H1 (cell line): ENCODE data around the gene MRPL39. TPM values are rescaled to one million over a fixed set of nuclear protein-coding genes. Genes with fewer than 3 reads are reported as not detected.

Experiments
- EGR1 ChIP-seq: IDR thresholded peaks from 2 replicates; pipeline ENCODE4 v1.6.1; 2011; ENCODE audit warnings: low read depth, low read length, borderline replicate concordance
- JUN ChIP-seq: IDR thresholded peaks from 2 replicates; pipeline ENCODE4 v1.6.1; 2011; ENCODE audit warnings: low read depth, mild to moderate bottlenecking, improper control_type of control experiment, low read length
- JUND ChIP-seq: IDR thresholded peaks from 2 replicates; pipeline ENCODE4 v1.6.1; 2011; ENCODE audit warnings: mild to moderate bottlenecking, improper control_type of control experiment, low read length
- ZNF274 ChIP-seq: IDR thresholded peaks from 2 replicates; pipeline ENCODE4 v1.7.0; 2012; ENCODE audit warnings: low read length, borderline replicate concordance; ENCODE audit errors: extremely low read depth
- polyA plus RNA-seq, 7 experiments: library from polyadenylated mRNA; depleted of rRNA in 3 of 7; stranded (reverse) in 5 of 7; unstranded in 2 of 7; fragments of >200 nt in 5 of 7; fragments of 200-250 nt in 2 of 7; gene quantifications; 1 replicate in 5 of 7; 2 replicates in 1 of 7; 4 replicates in 1 of 7; pipeline versions ENCODE4 v1.2.1 to v1.2.3, GENCODE V29; 2011 to 2013; ENCODE audit warnings: missing spikeins in 2 of 7, mixed read lengths in 2 of 7
- total RNA-seq: library from RNA; stranded (reverse); fragmentation: NEBNext Ultra II Directional; extraction: Animal tissue kit (Norgen Biotek cat#: 25700); gene quantifications from 2 replicates; pipeline ENCODE4 v1.2.1, GENCODE V29; 2021

MRPL39 gene
- total and polyA plus RNA-seq, 2 of the 8 experiments (the other 6 are each of a cell fraction or from before 2014, with no cell fraction given) = 20.3 to 43.2 TPM

DNA sequence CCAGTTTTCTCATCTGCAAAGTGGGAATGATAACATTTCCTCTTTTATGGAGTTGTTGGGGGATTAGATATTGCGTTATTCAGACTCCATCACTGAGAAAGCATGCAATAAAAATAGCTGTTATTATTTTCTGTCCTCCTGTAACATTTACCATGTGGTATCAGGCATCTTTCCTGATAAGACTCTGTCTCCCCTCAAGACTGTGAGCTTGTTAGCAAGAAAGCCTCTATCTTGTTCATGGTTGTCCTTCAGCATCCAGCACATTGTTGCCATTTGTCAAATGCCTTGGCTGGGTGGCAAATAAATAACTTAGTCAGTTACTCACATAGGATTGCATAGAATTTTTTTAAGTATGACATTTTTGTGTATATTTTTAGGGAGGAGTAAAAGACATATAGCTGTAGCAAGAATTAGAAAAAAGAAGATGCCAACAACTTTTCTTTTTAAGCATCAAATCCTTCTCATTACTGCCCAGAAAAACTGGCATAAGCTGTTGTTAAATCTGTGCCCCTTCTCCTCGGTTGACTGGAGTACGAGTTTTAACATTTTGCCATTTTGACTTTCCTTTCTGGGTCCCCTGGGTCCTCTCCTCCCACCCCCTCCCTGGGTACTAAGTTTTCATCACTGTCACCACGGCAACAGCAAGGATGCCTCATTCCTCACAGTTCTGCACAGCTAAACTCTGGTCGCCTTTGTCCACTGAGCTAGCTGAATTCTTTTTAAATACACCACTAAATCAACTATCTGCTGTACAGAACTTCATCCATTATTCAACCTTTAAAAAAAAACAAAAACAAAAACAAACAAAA lies 30.8 kb upstream of the MRPL39 start (continued):
- TF ChIP-seq JUND = no peak
- TF ChIP-seq EGR1 = no peak
- TF ChIP-seq ZNF274 = no peak
- no peak for TF ChIP-seq JUN
